Fibroblast of pulmonary artery (primary cell): ENCODE data around the gene HOXC11.
A peak's percentile ranks its signal among the peaks of the same experiment; 100 is the strongest.

Experiments
- DNase-seq: peaks from one replicate; pipeline ENCODE4 v3.0.0-alpha.2; 2010; ENCODE audit warnings: low read depth
- H3K4me3 ChIP-seq: replicated peaks from 2 replicates; pipeline ENCODE4 v1.5.1; 2011; ENCODE audit warnings: low read depth, mild to moderate bottlenecking, control low read depth, low read length, moderate library complexity
- TF ChIP-seq, protein P1 (sequence below): IDR thresholded peaks from 2 replicates; pipeline ENCODE4 v1.5.1; 2011; ENCODE audit warnings: mild to moderate bottlenecking, control low read depth, low read length, inconsistent platforms; ENCODE audit errors: missing control alignments

HOXC11 gene

DNA sequence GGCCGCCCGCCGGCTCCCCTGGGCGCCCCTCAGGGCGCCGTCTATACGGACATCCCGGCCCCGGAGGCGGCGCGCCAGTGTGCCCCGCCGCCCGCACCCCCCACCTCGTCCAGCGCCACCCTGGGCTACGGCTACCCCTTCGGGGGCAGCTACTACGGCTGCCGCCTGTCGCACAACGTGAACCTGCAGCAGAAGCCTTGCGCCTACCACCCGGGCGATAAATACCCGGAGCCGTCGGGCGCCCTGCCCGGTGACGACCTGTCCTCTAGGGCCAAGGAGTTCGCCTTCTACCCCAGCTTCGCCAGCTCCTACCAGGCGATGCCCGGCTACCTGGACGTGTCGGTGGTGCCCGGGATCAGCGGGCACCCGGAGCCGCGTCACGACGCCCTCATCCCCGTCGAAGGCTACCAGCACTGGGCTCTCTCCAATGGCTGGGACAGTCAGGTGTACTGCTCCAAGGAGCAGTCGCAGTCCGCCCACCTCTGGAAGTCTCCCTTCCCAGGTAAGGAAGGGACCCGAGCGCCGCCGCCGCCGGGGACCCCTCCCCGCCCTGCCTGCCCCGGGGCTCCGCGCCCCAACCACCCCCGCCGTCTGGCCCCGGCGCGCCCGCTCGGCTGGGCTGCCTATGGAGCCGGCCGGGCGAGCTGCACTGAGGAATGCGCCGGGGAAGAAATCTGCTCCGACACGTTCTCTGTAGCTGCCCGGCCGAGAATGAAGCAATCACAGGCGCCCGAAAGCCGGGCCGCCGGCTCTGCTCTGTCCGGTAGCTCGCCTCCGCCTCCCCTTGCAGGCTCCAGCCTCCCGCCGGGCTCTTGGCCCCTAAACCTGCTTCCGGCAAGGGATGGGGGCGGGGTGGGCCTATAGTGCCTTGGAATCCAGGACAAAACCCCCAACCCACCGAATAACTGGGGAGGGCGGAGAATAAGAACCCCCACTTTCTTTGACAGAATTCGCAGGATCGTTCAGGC is 33.5 kb upstream of the HOXC11 start:
- no peak overlapping the region for H3K4me3 ChIP-seq
- peak; percentile 11 for DNase-seq
- TF ChIP-seq, protein P1, sequence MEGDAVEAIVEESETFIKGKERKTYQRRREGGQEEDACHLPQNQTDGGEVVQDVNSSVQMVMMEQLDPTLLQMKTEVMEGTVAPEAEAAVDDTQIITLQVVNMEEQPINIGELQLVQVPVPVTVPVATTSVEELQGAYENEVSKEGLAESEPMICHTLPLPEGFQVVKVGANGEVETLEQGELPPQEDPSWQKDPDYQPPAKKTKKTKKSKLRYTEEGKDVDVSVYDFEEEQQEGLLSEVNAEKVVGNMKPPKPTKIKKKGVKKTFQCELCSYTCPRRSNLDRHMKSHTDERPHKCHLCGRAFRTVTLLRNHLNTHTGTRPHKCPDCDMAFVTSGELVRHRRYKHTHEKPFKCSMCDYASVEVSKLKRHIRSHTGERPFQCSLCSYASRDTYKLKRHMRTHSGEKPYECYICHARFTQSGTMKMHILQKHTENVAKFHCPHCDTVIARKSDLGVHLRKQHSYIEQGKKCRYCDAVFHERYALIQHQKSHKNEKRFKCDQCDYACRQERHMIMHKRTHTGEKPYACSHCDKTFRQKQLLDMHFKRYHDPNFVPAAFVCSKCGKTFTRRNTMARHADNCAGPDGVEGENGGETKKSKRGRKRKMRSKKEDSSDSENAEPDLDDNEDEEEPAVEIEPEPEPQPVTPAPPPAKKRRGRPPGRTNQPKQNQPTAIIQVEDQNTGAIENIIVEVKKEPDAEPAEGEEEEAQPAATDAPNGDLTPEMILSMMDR: no peak

DNA sequence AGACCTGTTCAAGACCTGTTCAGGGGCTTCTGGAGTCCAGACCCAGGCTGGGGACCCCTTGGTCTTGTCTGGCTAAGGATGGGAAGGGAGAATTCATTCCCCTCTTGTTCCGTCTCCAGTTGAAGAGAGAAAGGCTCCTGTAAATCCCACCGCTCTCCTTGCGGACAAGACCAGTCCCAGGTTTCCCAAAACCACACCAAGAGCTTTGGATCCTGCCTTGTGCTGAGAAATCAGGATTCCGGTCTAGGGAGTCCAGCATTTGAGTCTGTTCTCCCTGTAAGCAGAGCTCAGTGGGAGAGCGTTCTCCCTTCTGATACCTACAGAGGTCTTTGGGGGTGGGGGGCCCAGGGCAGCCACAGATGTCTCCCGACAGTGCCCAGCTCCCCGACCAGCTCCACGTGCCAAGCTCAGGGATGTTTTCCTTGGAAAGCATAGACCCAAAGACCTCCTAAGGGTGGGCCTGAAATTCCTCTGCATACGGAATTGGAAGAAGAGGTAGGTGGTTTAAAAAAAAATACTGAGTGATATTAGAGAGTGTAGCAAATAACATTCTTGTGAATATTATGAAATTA is 32.4 kb upstream of the HOXC11 start:
- TF ChIP-seq, protein P1: no peak
- no peak for DNase-seq
- H3K4me3 ChIP-seq: no peak overlapping the region

GRCh38 chr12:53941187-53941586 is 31.7 kb upstream of the HOXC11 start:
- TF ChIP-seq, protein P1: no peak
- no peak overlapping the region for H3K4me3 ChIP-seq
- DNase-seq: no peak

DNA sequence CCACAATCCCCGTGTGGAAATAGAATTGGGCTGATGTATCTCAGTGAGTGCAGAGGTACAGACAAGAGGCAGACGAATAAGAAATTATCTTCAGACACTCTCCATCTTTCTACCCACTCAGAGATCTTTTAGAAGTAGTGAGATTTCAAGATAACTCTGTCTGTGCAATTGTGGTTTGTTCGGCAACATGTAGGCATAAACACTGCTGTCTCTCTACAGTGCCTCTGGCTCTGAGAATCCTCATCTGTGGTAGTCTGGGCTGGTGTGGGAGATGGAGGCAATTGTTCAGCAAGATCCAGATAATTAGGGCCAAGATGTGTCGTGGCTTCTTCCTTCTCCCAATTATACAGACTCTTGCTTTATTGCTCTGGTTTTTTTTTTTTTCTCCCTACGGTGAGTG is 31.2 kb upstream of the HOXC11 start:
- DNase-seq: no peak
- TF ChIP-seq, protein P1: no peak
- no peak overlapping the region for H3K4me3 ChIP-seq

GRCh38 chr12:53942467-53942997 is 30.4 kb upstream of the HOXC11 start:
- no peak overlapping the region for H3K4me3 ChIP-seq
- TF ChIP-seq, protein P1: no peak
- no peak for DNase-seq

GRCh38 chr12:53944209-53944608 is 28.7 kb upstream of the HOXC11 start:
- TF ChIP-seq, protein P1: no peak
- H3K4me3 ChIP-seq: no peak overlapping the region
- DNase-seq: no peak
